GM12874 (cell line): ENCODE measurements around the gene KLHL7.

Experiments
- CTCF ChIP-seq: IDR thresholded peaks from 2 replicates; pipeline ENCODE4 v1.5.1; 2011; ENCODE audit warnings: low read depth, mild to moderate bottlenecking, control low read depth, low read length, moderate library complexity; ENCODE audit not compliant: insufficient read depth

KLHL7 gene

DNA sequence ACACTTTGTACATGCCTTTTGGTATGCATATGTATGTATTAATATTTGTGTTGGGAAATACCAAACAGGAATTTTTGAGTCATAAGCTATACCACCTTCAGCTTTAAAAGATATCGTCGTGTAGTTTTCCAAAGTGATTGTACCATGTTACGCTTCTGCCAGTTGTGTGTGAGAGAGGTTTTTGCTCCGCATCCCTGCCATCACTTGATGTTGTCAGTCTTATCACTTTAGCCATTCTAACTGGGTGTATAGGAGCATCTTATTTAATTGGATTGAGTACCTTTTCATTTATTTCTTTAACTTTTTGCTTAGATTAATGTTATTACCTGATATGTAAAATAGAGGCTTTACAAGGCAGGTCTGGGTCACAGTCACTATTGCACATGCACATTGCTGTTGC lies 3.4 kb downstream of the KLHL7 start:
- no peak for TF ChIP-seq CTCF

DNA sequence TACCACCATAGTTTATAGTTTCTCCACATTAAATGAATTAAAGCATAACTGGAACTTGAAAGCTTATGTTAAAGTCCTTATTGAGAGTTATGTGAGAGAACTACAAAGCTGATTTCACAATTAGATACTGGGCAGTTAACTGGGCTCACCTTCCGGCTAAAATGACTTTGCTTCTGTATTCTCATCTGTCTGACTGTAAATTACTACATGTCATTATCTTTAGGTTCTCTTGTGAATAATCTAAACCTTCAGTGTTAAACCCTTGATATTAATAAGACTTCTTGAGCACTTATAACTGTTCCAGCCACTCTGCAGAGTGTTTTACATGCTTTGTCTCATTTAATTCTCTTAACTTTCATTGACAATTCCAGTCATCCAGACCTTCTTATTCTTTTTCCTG lies 3.9 kb downstream of the KLHL7 start:
- no peak for TF ChIP-seq CTCF

DNA sequence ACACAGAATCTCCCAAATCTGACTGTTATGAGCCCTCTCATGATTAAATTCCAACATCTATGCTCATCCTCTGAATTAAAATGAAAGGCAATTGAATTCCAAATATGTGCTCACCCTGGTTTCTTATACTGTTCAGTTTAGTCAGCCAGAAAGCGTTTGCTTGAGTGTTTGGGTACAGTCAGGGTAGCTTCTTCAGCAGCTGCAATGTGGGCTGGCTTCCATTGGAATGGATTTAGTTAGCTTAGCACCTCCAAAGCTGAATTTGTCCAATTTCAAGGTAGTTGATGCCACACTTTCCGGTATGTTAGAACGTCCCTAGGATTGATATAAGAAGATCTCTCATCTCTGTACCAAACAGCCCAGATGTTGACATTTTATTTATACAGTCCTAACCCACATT lies 9.3 kb downstream of the KLHL7 start:
- no peak for TF ChIP-seq CTCF

DNA sequence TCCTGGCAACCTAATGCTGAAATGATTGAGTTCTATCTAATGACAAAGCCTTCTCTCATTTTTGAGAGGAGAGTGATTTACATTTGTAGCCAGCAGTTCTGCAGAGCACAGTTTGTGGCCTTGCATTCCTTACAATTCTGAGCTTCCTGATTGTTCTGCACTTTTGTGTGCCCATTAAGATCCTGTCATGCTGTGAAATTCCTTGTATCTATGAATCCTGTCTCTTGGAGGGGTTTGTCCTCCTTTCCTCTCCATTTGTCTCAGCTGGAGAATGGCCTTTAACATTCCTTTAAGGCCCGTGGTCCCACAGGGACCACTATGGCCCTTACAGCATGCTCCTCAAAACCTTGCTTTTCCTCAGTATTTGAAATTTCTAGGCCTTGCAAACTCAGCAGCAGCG lies 10.4 kb downstream of the KLHL7 start:
- TF ChIP-seq CTCF = no peak

- no peak for TF ChIP-seq CTCF
Measured at GRCh38 chr7:23117841-23118240, 12.3 kb downstream of the KLHL7 start.

DNA sequence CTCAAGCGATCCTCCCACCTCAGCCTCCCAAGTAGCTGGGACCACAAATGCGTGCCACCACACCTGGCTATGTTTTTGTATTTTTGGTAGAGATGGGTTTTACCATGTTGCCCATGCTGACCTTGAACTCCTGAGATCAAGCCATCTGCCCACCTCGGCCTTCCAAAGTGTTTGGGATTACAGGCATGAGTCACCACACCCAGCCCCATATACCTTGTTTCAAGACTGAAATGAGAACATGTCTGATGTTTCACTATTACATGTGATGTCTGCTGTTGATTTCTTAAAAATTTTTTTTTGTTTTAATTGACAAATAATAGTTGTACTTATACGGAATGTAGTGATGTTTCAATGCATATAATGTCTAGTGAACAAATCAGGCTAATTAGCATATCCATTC lies 14.5 kb downstream of the KLHL7 start:
- TF ChIP-seq CTCF = no peak

GRCh38 chr7:23121165-23121564 lies 15.6 kb downstream of the KLHL7 start:
- no peak for TF ChIP-seq CTCF

GRCh38 chr7:23123007-23123406 lies 17.4 kb downstream of the KLHL7 start:
- TF ChIP-seq CTCF = no peak
